Hepatocyte (in vitro differentiated cells): ENCODE data around the gene CHIT1.

Experiments used
- CTCF ChIP-seq: fragments of 200-600 bp; sonication (generic); IDR thresholded peaks from 2 replicates; pipeline ENCODE4 v1.5.1; 2016; ENCODE audit warnings: antibody characterized with exemption, mild to moderate bottlenecking; ENCODE audit not compliant: poor library complexity
- EZH2 ChIP-seq: fragments of 200-600 bp; sonication (generic); IDR thresholded peaks from 2 replicates; pipeline ENCODE4 v1.6.1; 2016; ENCODE audit warnings: antibody characterized with exemption, mild to moderate bottlenecking, borderline replicate concordance
- EZH2phosphoT487 ChIP-seq: fragments of 200-600 bp; sonication (generic); IDR thresholded peaks from one replicate; pipeline ENCODE4 v1.6.1; 2018; ENCODE audit warnings: antibody characterized with exemption, mild to moderate bottlenecking, low read depth, moderate library complexity; ENCODE audit not compliant: unreplicated experiment, severe bottlenecking

GRCh38 chr1:203177036-203177405, 52.5 kb downstream of the CHIT1 start:
- TF ChIP-seq CTCF (no peak), EZH2phosphoT487 (no peak), EZH2 (no peak)
